ENCODE data around the gene NRCAM.

- no peak for TF ChIP-seq CTCF (IDR thresholded peaks at IDR 0.05)
- TF ChIP-seq POLR2A (IDR thresholded peaks at IDR 0.05): no peak
Measured at GRCh38 chr7:108287857-108288256, 168.4 kb downstream of the NRCAM start.
